K562 (cell line): ENCODE measurements around the gene C19orf12.

Experiments used
- CHD1 ChIP-seq: fragments of 200-600 bp; sonication (generic); IDR thresholded peaks from one replicate; pipeline ENCODE4 v1.6.1; 2012; ENCODE audit warnings: mild to moderate bottlenecking, moderate library complexity, low read length, inconsistent platforms
- EZH2 ChIP-seq: IDR thresholded peaks from 2 replicates; pipeline ENCODE4 v1.6.1; 2012; ENCODE audit warnings: low read depth, mild to moderate bottlenecking, inconsistent platforms, low read length, borderline replicate concordance
- FOXA1 ChIP-seq: fragments of 450-650 bp; IDR thresholded peaks from 2 replicates; pipeline ENCODE4 v1.6.1; 2016; ENCODE audit warnings: mild to moderate bottlenecking, borderline replicate concordance
- ILK ChIP-seq: fragments of 450-650 bp; IDR thresholded peaks from 2 replicates; pipeline ENCODE4 v1.6.1; 2016; ENCODE audit warnings: missing genetic modification characterization, low read depth, mild to moderate bottlenecking, missing compliant biosample characterization, moderate library complexity, borderline replicate concordance
- MAX ChIP-seq: sonication (generic); formaldehyde crosslinking; IDR thresholded peaks from 2 replicates; pipeline ENCODE4 v1.9.0; 2022; ENCODE audit warnings: mild to moderate bottlenecking, missing genetic modification reagents
- TAF15 ChIP-seq: fragments of 200-400 bp; formaldehyde crosslinking; IDR thresholded peaks from 2 replicates; pipeline ENCODE4 v1.6.1; 2017; ENCODE audit warnings: mild to moderate bottlenecking, low read depth, low read length, moderate library complexity
- TFE3 ChIP-seq: fragments of 450-650 bp; formaldehyde crosslinking; IDR thresholded peaks from 2 replicates; pipeline ENCODE4 v1.4.0; 2020; ENCODE audit warnings: mild to moderate bottlenecking, mixed read lengths
- YY1 ChIP-seq, 3 experiments: IDR thresholded peaks; 2 replicates each; pipeline ENCODE4 v1.6.1; 2011; ENCODE audit warnings: low read length in 2 of 3, mild to moderate bottlenecking in 2 of 3, moderate library complexity in 2 of 3, borderline replicate concordance in 1 of 3, control low read depth in 1 of 3, low read depth in 1 of 3; ENCODE audit not compliant: insufficient read depth in 3 of 3, insufficient replicate concordance in 2 of 3, control insufficient read depth in 1 of 3, insufficient read length in 1 of 3; ENCODE audit errors: extremely low read depth in 1 of 3
- TF ChIP-seq, protein P1 (sequence below), 3 experiments: IDR thresholded peaks in 2 of 3; conservative IDR thresholded peaks in 1 of 3; 2 replicates each; pipeline ENCODE4 v1.5.1; 2011 to 2012; ENCODE audit warnings: low read length in 3 of 3, mild to moderate bottlenecking in 3 of 3, control low read depth in 2 of 3, improper control_type of control experiment in 1 of 3, inconsistent platforms in 1 of 3, low read depth in 1 of 3, mixed read lengths in 1 of 3, moderate library complexity in 1 of 3; ENCODE audit not compliant: insufficient read depth in 2 of 3

DNA sequence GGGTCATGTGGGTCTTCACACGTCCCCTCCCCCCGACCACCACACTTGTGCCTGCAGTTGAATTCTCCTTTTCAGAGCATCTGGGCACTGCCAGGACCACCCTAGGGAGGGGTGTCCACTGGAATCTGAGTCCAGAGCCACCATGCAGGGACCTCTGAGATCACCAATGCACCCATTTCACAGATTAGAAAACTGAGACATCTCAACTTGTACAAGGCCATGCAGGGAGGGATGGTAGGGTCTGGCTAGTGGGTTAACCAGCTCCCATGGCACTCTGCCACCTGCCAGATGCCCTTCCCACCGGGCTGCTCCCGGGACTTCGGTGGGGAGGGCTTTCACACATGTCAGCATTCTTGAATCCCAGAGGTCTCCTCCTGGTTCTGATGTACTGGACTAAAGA lies 44.3 kb upstream of the C19orf12 start:
- TF ChIP-seq TFE3 (CRISPR knock-in tag) = no peak
- no peak for TF ChIP-seq YY1 (IDR thresholded peaks at IDR 0.05; ENCODE audit: borderline replicate concordance in 1 of 3, control insufficient read depth in 1 of 3, extremely low read depth in 1 of 3, insufficient read depth in 3 of 3, insufficient read length in 1 of 3, insufficient replicate concordance in 2 of 3, low read depth in 1 of 3, low read length in 2 of 3)
- no peak for TF ChIP-seq TAF15
- TF ChIP-seq FOXA1 = no peak
- TF ChIP-seq, protein P1, sequence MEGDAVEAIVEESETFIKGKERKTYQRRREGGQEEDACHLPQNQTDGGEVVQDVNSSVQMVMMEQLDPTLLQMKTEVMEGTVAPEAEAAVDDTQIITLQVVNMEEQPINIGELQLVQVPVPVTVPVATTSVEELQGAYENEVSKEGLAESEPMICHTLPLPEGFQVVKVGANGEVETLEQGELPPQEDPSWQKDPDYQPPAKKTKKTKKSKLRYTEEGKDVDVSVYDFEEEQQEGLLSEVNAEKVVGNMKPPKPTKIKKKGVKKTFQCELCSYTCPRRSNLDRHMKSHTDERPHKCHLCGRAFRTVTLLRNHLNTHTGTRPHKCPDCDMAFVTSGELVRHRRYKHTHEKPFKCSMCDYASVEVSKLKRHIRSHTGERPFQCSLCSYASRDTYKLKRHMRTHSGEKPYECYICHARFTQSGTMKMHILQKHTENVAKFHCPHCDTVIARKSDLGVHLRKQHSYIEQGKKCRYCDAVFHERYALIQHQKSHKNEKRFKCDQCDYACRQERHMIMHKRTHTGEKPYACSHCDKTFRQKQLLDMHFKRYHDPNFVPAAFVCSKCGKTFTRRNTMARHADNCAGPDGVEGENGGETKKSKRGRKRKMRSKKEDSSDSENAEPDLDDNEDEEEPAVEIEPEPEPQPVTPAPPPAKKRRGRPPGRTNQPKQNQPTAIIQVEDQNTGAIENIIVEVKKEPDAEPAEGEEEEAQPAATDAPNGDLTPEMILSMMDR (IDR thresholded peaks at IDR 0.05 in 2 of 3, conservative IDR thresholded peaks at IDR 0.05 in 1 of 3; ENCODE audit: insufficient read depth in 2 of 3, low read depth in 1 of 3, low read length in 3 of 3) = no peak
- TF ChIP-seq MAX (CRISPR knock-in tag) = no peak
- no peak for TF ChIP-seq CHD1
- no peak for TF ChIP-seq EZH2
- no peak for TF ChIP-seq ILK (tag)
